Caco-2 (cell line): ENCODE data around the gene GLT8D2. TPM values are rescaled to one million over a fixed set of nuclear protein-coding genes. Genes with fewer than 3 reads are reported as not detected.

ENCODE experiments used
- BruUV-seq: library from RNA; stranded (reverse); fragments of 400-500 nt; replicated peaks from 2 replicates; lab custom pipeline; 2021; lab: Mats Ljungman, UMichigan
- CTCF ChIA-PET: fragments of 300-600 bp; sonication (Branson Sonifier 250); formaldehyde crosslinking; loops from one replicate; lab custom pipeline; 2022; ENCODE audit warnings: antibody characterized with exemption; lab: Charles Lee
- POLR2A ChIA-PET: fragments of 300-600 bp; sonication (Branson Sonifier 250); formaldehyde crosslinking; loops from one replicate; lab custom pipeline; 2022; ENCODE audit warnings: antibody characterized with exemption; lab: Charles Lee
- DNase-seq, 2 experiments: peaks; one replicate each; pipeline versions ENCODE4 v3.0.0 to v3.0.0-alpha.2; 2020 to 2022
- H3K27me3 ChIP-seq: replicated peaks from 2 replicates; pipeline ENCODE4 v1.6.0; 2011; ENCODE audit warnings: low read length; ENCODE audit not compliant: control insufficient read depth, insufficient read depth
- H3K36me3 ChIP-seq: 2 replicates; pipeline ENCODE4 v1.5.1; 2011; ENCODE audit warnings: low read length; ENCODE audit not compliant: control insufficient read depth, insufficient read depth
- H3K4me1 ChIP-seq: fragments of 250-450 bp; sonication (Bioruptor Pico); 2 replicates; pipeline ENCODE4 v1.5.1; 2020; ENCODE audit warnings: mild to moderate bottlenecking
- H3K4me3 ChIP-seq: 2 replicates; pipeline ENCODE4 v1.5.1; 2011; ENCODE audit warnings: low read depth, mild to moderate bottlenecking, control low read depth, low read length
- H3K9me3 ChIP-seq: fragments of 250-450 bp; sonication (Bioruptor Pico); 2 replicates; pipeline ENCODE4 v1.5.1; 2020; ENCODE audit warnings: mild to moderate bottlenecking, moderate library complexity
- H3K27ac Mint-ChIP-seq: one replicate; pipeline ENCODE4 v1.8.0; 2022; ENCODE audit warnings: mixed read lengths; ENCODE audit not compliant: unreplicated experiment
- H3K27me3 Mint-ChIP-seq: one replicate; pipeline ENCODE4 v1.8.0; 2022; ENCODE audit warnings: mixed read lengths; ENCODE audit not compliant: insufficient read depth, unreplicated experiment
- H3K36me3 Mint-ChIP-seq: one replicate; pipeline ENCODE4 v1.8.0; 2022; ENCODE audit warnings: mild to moderate bottlenecking, mixed read lengths; ENCODE audit not compliant: insufficient read depth, unreplicated experiment
- H3K4me1 Mint-ChIP-seq: one replicate; pipeline ENCODE4 v1.8.0; 2022; ENCODE audit warnings: low read depth, mixed read lengths; ENCODE audit not compliant: unreplicated experiment
- H3K4me3 Mint-ChIP-seq: one replicate; pipeline ENCODE4 v1.8.0; 2022; ENCODE audit warnings: mild to moderate bottlenecking, moderate library complexity, mixed read lengths; ENCODE audit not compliant: unreplicated experiment
- H3K9me3 Mint-ChIP-seq: one replicate; pipeline ENCODE4 v1.8.0; 2022; ENCODE audit warnings: mixed read lengths; ENCODE audit not compliant: unreplicated experiment
- CTCF ChIP-seq, 2 experiments: fragments of 200-600 bp in 1 of 2; IDR thresholded peaks; 1 replicate in 1 of 2; 2 replicates in 1 of 2; pipeline versions ENCODE4 v1.5.1 to v1.8.0; 2011 to 2022; ENCODE audit warnings: antibody characterized with exemption in 1 of 2, control low read depth in 1 of 2, inconsistent platforms in 1 of 2, low read depth in 1 of 2, low read length in 1 of 2, mild to moderate bottlenecking in 1 of 2, moderate library complexity in 1 of 2; ENCODE audit not compliant: insufficient read depth in 1 of 2, severe bottlenecking in 1 of 2, unreplicated experiment in 1 of 2
- intact Hi-C: fragments of 100-400 bp; cut with micrococcal nuclease; formaldehyde crosslinking; loops from one replicate; pipeline ENCODE4 v1.10.0; 2022; ENCODE audit not compliant: unreplicated experiment
- total RNA-seq: library from RNA; stranded (reverse); gene quantifications from 2 replicates; pipeline ENCODE4 v1.2.3, GENCODE V29; 2022

Gene GLT8D2
- total RNA-seq, 1 experiment from 2014 or later: not detected

- Histone ChIP-seq H3K36me3 (no peaks in the 10 kb centered on the region), H3K4me3 (no peak overlapping the region), H3K4me1 (no peaks in the 10 kb centered on the region), H3K9me3 (no peaks in the 10 kb centered on the region), H3K27me3 (no peaks in the 10 kb centered on the region)
- H3K4me1 Mint-ChIP-seq: no peaks in the 10 kb centered on the region
- TF ChIP-seq CTCF (IDR thresholded peaks at IDR 0.05; ENCODE audit: insufficient read depth in 1 of 2, low read depth in 1 of 2, low read length in 1 of 2, severe bottlenecking in 1 of 2, unreplicated experiment in 1 of 2): no peak
- H3K9me3 Mint-ChIP-seq: no peaks in the 10 kb centered on the region
- BruUV-seq: no TSS peak
- H3K4me3 Mint-ChIP-seq: no peak overlapping the region
- intact Hi-C loops: no loop called here
- no peaks in the 10 kb centered on the region for H3K27me3 Mint-ChIP-seq
- ChIA-PET CTCF (no interaction called here), POLR2A (no interaction called here)
- no peak for DNase-seq
- H3K27ac Mint-ChIP-seq: no peak overlapping the region
- no peaks in the 10 kb centered on the region for H3K36me3 Mint-ChIP-seq
These were observed 33.9 kb upstream of the GLT8D2 start for GRCh38 chr12:104083769-104084475.

- BruUV-seq: no TSS peak
- H3K36me3 ChIP-seq: no peaks in the 10 kb centered on the region
- no peak overlapping the region for H3K4me3 ChIP-seq
- Mint-ChIP-seq H3K4me3 (no peak overlapping the region), H3K4me1 (no peaks in the 10 kb centered on the region), H3K36me3 (no peaks in the 10 kb centered on the region), H3K27ac (no peak overlapping the region), H3K27me3 (no peaks in the 10 kb centered on the region), H3K9me3 (no peaks in the 10 kb centered on the region)
- H3K9me3 ChIP-seq: no peaks in the 10 kb centered on the region
- DNase-seq: no peak
- no peaks in the 10 kb centered on the region for H3K27me3 ChIP-seq
- CTCF ChIA-PET: no interaction called here
- intact Hi-C loops: no loop called here
- TF ChIP-seq CTCF (IDR thresholded peaks at IDR 0.05; ENCODE audit: insufficient read depth in 1 of 2, low read depth in 1 of 2, low read length in 1 of 2, severe bottlenecking in 1 of 2, unreplicated experiment in 1 of 2): no peak
- POLR2A ChIA-PET: no interaction called here
- no peaks in the 10 kb centered on the region for H3K4me1 ChIP-seq
These were observed 30.8 kb upstream of the GLT8D2 start for GRCh38 chr12:104080764-104081163.

- H3K27me3 Mint-ChIP-seq: no peaks in the 10 kb centered on the region
- no peak for TF ChIP-seq CTCF (IDR thresholded peaks at IDR 0.05; ENCODE audit: insufficient read depth in 1 of 2, low read depth in 1 of 2, low read length in 1 of 2, severe bottlenecking in 1 of 2, unreplicated experiment in 1 of 2)
- DNase-seq: no peak
- H3K27ac Mint-ChIP-seq: no peak overlapping the region
- H3K4me1 Mint-ChIP-seq: no peaks in the 10 kb centered on the region
- H3K4me1 ChIP-seq: no peaks in the 10 kb centered on the region
- no peaks in the 10 kb centered on the region for H3K9me3 Mint-ChIP-seq
- H3K36me3 ChIP-seq: no peaks in the 10 kb centered on the region
- H3K4me3 ChIP-seq: no peak overlapping the region
- POLR2A ChIA-PET: no interaction called here
- no peak overlapping the region for H3K4me3 Mint-ChIP-seq
- H3K36me3 Mint-ChIP-seq: no peaks in the 10 kb centered on the region
- H3K27me3 ChIP-seq: no peaks in the 10 kb centered on the region
- H3K9me3 ChIP-seq: no peaks in the 10 kb centered on the region
- no TSS peak for BruUV-seq
- intact Hi-C loops: no loop called here
- CTCF ChIA-PET: interaction anchor here (0.5 kb wide), 1 partner anchor 331 kb away, joined by 3 read pairs; no protein-coding TSS in a partner anchor
These were observed 29.0 kb upstream of the GLT8D2 start for GRCh38 chr12:104079024-104079423.
